Brain microvascular endothelial cell (primary cell): ENCODE results near the gene C21orf58.

Experiments
- DNase-seq: peaks from one replicate; pipeline ENCODE4 v3.0.0-alpha.2; 2020
- H3K27ac ChIP-seq: fragments of 250-450 bp; sonication (Bioruptor Pico); 2 replicates; pipeline ENCODE4 v1.5.1; 2020; ENCODE audit warnings: mild to moderate bottlenecking, moderate library complexity
- H3K27me3 ChIP-seq: fragments of 250-450 bp; sonication (Bioruptor Pico); replicated peaks from 2 replicates; pipeline ENCODE4 v1.5.1; 2020; ENCODE audit warnings: mild to moderate bottlenecking
- H3K36me3 ChIP-seq: fragments of 250-450 bp; sonication (Bioruptor Pico); replicated peaks from 2 replicates; pipeline ENCODE4 v1.5.1; 2020; ENCODE audit warnings: mild to moderate bottlenecking
- H3K4me3 ChIP-seq: 2 replicates; pipeline ENCODE4 v1.5.1; 2011; ENCODE audit warnings: low read depth, mild to moderate bottlenecking, control low read depth, low read length, moderate library complexity
- in situ Hi-C: cut with HindIII; loops from 2 replicates; pipeline ENCODE4 v1.10.0; 2017; ENCODE audit warnings: low sequenced_read_pairs, low pct_ligation_motif_present
- TF ChIP-seq, protein P1 (sequence below): IDR thresholded peaks from 2 replicates; pipeline ENCODE4 v1.5.1; 2011; ENCODE audit warnings: low read depth, mild to moderate bottlenecking, moderate library complexity, low read length, control low read depth, inconsistent platforms; ENCODE audit errors: missing control alignments

Gene C21orf58

DNA sequence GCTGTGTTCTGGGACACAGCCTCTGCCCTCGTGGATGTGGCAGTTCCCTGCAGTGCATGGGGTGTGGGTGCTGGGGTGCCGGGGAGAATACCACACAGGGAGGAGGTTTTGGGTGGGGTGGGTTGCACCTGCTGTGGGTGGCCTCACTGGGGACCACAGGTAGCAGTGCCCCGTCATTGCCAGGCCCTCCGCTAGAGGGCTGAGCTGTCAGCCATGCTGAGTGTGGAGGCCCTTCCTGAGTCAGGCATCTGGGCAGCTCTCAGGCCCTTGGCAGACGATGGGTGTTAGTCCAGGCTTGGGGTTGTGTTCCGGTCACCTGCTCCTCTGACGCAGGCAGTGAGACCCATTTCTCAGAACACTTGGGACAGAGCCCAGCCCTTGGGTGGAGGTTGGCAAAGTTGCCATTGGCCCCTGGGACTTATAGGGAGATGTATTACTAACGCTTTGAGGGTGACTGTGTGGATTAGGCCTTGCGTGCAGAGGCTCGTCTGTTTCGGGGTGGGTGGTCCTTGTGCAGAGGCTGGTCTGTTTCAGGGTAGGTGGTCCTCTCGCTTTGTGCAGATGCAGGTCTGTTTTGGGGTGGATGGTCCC lies 24.2 kb upstream of the C21orf58 start:
- H3K27ac ChIP-seq: no peak overlapping the region
- H3K27me3 ChIP-seq: no peaks in the 10 kb centered on the region
- in situ Hi-C loops: no loop called here
- no peak for DNase-seq
- H3K36me3 ChIP-seq: peaks cover 41% of the 10 kb centered on the region
- no peak overlapping the region for H3K4me3 ChIP-seq
- TF ChIP-seq, protein P1, sequence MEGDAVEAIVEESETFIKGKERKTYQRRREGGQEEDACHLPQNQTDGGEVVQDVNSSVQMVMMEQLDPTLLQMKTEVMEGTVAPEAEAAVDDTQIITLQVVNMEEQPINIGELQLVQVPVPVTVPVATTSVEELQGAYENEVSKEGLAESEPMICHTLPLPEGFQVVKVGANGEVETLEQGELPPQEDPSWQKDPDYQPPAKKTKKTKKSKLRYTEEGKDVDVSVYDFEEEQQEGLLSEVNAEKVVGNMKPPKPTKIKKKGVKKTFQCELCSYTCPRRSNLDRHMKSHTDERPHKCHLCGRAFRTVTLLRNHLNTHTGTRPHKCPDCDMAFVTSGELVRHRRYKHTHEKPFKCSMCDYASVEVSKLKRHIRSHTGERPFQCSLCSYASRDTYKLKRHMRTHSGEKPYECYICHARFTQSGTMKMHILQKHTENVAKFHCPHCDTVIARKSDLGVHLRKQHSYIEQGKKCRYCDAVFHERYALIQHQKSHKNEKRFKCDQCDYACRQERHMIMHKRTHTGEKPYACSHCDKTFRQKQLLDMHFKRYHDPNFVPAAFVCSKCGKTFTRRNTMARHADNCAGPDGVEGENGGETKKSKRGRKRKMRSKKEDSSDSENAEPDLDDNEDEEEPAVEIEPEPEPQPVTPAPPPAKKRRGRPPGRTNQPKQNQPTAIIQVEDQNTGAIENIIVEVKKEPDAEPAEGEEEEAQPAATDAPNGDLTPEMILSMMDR: peak; percentile 22

DNA sequence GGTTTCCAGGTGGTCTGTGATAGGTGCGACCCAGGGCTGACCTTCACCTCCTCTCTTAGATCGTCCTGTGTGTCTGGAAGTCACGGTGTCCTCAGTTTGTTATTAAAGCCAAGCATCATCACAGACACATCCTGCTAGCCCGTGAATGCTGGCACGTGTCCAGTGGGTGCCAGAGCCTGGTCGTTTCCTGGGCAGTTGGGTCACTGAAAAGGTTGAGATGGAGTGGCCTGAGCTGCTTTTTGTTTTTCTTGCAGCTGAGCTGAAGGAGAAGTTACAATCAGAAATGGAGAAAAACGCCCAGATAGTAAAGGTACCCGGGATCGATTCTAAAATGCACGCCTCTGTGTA lies 23.5 kb upstream of the C21orf58 start:
- Histone ChIP-seq H3K27me3 (no peaks in the 10 kb centered on the region), H3K36me3 (peaks cover 34% of the 10 kb centered on the region), H3K27ac (no peak overlapping the region), H3K4me3 (no peak overlapping the region)
- TF ChIP-seq, protein P1: no peak
- DNase-seq: no peak
- in situ Hi-C loops: no loop called here

DNA sequence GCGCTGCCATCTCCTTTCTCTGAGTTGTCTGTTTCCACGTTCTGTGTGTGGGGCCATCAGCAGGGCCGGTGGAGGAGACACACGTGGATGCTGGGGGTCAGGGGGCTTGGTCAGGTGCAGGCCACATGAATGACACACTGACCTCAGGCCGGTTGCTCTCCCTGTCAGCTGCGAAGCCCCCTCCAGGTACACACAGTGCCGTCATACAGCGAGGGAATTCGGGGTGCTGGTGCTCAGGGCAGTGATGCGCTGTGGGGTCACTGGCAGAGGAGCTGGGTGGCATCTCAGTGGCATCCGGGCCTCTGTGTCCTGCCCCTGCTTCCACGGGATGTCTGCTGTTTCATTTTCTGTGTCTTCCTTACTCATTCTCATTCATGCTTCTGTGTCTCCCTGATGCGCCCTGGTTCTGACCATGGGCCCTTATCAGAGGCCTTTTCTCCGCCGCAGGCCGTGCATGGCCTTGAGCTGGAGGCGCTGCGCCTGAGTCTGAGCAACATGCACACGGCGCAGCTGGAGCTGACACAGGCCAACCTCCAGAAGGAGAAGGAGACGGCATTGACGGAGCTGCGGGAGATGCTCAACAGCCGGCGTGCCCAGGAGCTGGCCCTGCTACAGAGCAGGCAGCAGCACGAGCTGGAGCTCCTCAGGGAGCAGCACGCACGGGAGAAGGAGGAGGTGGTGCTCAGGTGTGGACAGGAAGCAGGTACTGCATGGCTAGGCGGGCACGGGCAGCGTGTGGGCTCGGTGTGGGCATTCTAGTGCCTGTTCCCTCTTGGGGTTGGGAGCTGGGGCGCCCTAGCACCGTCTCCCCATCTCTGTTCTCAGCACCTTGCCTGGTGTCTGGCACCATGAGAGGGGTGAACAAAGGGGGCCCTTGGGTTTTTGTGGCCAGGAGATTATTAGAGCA lies 22.9 kb upstream of the C21orf58 start:
- H3K4me3 ChIP-seq: no peak overlapping the region
- H3K27me3 ChIP-seq: no peaks in the 10 kb centered on the region
- no peak overlapping the region for H3K27ac ChIP-seq
- DNase-seq: no peak
- TF ChIP-seq, protein P1: no peak
- peaks cover 34% of the 10 kb centered on the region for H3K36me3 ChIP-seq
- in situ Hi-C loops: no loop called here

DNA sequence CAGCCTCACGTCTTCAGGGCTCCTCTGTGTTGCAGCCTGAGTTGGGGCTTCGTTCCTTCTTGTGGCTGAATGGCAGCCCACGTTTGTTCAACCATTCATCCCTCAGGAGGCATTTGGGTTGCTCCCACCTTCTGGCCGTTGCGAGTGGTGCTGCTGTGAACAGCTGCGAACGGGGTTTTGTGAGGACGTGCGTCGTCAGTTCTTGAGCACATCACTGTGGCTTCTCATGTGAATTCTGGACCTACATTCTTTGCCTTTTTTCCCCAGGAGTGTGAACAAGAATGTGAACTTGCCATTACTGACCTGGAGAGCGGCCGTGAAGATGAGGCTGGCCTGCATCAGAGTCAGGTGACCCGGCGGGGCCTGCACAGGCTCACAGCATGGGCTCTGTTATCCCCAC lies 22.2 kb upstream of the C21orf58 start:
- Histone ChIP-seq H3K36me3 (peaks cover 30% of the 10 kb centered on the region), H3K4me3 (no peak overlapping the region), H3K27ac (no peak overlapping the region), H3K27me3 (no peaks in the 10 kb centered on the region)
- DNase-seq: no peak
- in situ Hi-C loops: no loop called here
- TF ChIP-seq, protein P1: no peak

DNA sequence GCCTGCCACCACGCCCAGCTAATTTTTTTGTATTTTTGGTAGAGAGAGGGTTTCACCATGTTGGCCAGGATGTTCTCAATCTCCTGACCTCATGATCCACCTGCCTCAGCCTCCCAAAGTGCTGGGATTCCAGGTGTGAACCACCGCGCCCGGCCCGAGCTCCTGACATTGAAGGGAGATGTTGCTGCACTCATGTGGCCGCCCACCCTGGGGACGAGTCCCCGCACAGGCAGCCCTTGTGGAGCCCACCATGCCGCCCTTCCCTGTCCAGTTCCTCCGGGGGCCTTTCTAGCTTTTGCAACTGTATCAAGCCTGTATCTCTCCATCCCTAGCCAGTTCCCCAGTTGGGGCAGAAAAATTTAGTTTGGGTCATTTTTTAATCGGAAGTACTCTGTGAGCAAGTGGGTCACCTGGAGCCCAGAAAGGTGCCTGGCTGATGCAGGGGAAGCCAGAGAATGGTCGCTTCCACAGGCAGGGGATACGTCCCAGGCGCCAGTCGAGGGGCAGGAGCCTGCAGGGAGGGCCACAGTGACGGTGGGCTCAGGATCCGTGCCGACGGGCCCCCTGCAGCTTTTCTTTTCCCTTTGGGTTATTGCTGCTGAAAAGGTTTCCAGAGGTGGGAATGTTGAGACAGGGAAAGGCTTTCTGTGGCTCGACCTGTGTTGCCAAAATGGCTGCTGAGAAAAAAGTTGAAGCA lies 20.7 kb upstream of the C21orf58 start:
- Histone ChIP-seq H3K36me3 (peaks cover 26% of the 10 kb centered on the region), H3K27me3 (no peaks in the 10 kb centered on the region), H3K4me3 (no peak overlapping the region), H3K27ac (no peak overlapping the region)
- TF ChIP-seq, protein P1: no peak
- DNase-seq: no peak
- in situ Hi-C loops: no loop called here
